SK-N-SH treated with all-trans-retinoic acid at 6 μM for 48 hours (cell line): ENCODE results near the gene THRB.

Source experiments
- CREB5 ChIP-seq: fragments of 250-450 bp; sonication (Bioruptor Pico); IDR thresholded peaks from 2 replicates; pipeline ENCODE4 v1.5.1; 2020; ENCODE audit warnings: low read depth, mild to moderate bottlenecking, moderate library complexity
- CSDC2 ChIP-seq: fragments of 250-450 bp; sonication (Bioruptor Pico); IDR thresholded peaks from 2 replicates; pipeline ENCODE4 v1.5.0; 2020; ENCODE audit warnings: mild to moderate bottlenecking, moderate library complexity
- ESRRG ChIP-seq: fragments of 250-450 bp; sonication (Bioruptor Pico); IDR thresholded peaks from 2 replicates; pipeline ENCODE4 v1.6.1; 2021; ENCODE audit warnings: mild to moderate bottlenecking
- GLIS3 ChIP-seq: fragments of 250-450 bp; sonication (Bioruptor Pico); IDR thresholded peaks from 2 replicates; pipeline ENCODE4 v1.5.0; 2020; ENCODE audit warnings: mild to moderate bottlenecking, moderate library complexity
- ISL1 ChIP-seq: fragments of 250-450 bp; sonication (Bioruptor Pico); IDR thresholded peaks from 2 replicates; pipeline ENCODE4 v2.1.2; 2022; ENCODE audit warnings: mild to moderate bottlenecking, moderate library complexity
- OSR1 ChIP-seq: fragments of 250-450 bp; sonication (Bioruptor Pico); IDR thresholded peaks from 2 replicates; pipeline ENCODE4 v1.8.0; 2022; ENCODE audit warnings: moderate library complexity, mild to moderate bottlenecking, inconsistent platforms
- PPARA ChIP-seq: fragments of 250-450 bp; sonication (Bioruptor Pico); IDR thresholded peaks from 2 replicates; pipeline ENCODE4 v1.5.0; 2020; ENCODE audit warnings: mild to moderate bottlenecking, borderline replicate concordance
- RARB ChIP-seq: fragments of 250-450 bp; sonication (Bioruptor Pico); IDR thresholded peaks from 2 replicates; pipeline ENCODE4 v1.8.0; 2021; ENCODE audit warnings: mild to moderate bottlenecking, moderate library complexity
- SNAI2 ChIP-seq: fragments of 250-450 bp; sonication (Bioruptor Pico); IDR thresholded peaks from 2 replicates; pipeline ENCODE4 v1.5.0; 2020; ENCODE audit warnings: mild to moderate bottlenecking, moderate library complexity
- TSHZ2 ChIP-seq: fragments of 250-450 bp; sonication (Bioruptor Pico); IDR thresholded peaks from 2 replicates; pipeline ENCODE4 v1.5.0; 2020; ENCODE audit warnings: mild to moderate bottlenecking, moderate library complexity
- ZFP30 ChIP-seq: fragments of 450-650 bp; formaldehyde crosslinking; IDR thresholded peaks from 2 replicates; pipeline ENCODE4 v1.5.0; 2022; ENCODE audit warnings: mild to moderate bottlenecking, moderate library complexity
- ZNF70 ChIP-seq: fragments of 450-650 bp; formaldehyde crosslinking; IDR thresholded peaks from 2 replicates; pipeline ENCODE4 v1.5.0; 2020; ENCODE audit warnings: mild to moderate bottlenecking, moderate library complexity

GRCh38 chr3:24096695-24097290, 397.9 kb downstream of the THRB start:
- TF ChIP-seq RARB (CRISPR knock-in tag) (no peak), PPARA (CRISPR knock-in tag) (no peak), GLIS3 (CRISPR knock-in tag) (no peak), SNAI2 (no peak), TSHZ2 (CRISPR knock-in tag) (no peak), CREB5 (no peak), ZNF70 (CRISPR knock-in tag) (no peak), ZFP30 (no peak), CSDC2 (CRISPR knock-in tag) (no peak), ISL1 (CRISPR knock-in tag) (no peak), ESRRG (CRISPR knock-in tag) (no peak), OSR1 (CRISPR knock-in tag) (no peak)
